Spleen (tissue), 7 donors: ENCODE measurements around the gene MTFMT.

ENCODE experiments used
- CTCF ChIP-seq, 11 experiments: fragments of 200-600 bp in 7 of 11; fragments of 450-650 bp in 4 of 11; sonication (generic) in 4 of 11; IDR thresholded peaks in 8 of 11; conservative IDR thresholded peaks in 3 of 11; 1 replicate in 7 of 11; 2 replicates in 4 of 11; pipeline versions ENCODE4 v1.4.0 to v1.8.0; 2016 to 2021; ENCODE audit warnings: antibody characterized with exemption in 11 of 11, inconsistent platforms in 4 of 11, mild to moderate bottlenecking in 1 of 11
- POLR2A ChIP-seq, 3 donors: fragments of 450-650 bp; IDR thresholded peaks; one replicate each; pipeline ENCODE4 v1.5.1; 2017; ENCODE audit warnings: antibody characterized with exemption in 3 of 3, mild to moderate bottlenecking in 1 of 3
- POLR2AphosphoS5 ChIP-seq, 3 donors: sonication (generic); formaldehyde crosslinking; IDR thresholded peaks; one replicate each; pipeline ENCODE4 v1.5.1; 2017; ENCODE audit warnings: antibody characterized with exemption in 3 of 3
- donor health status: DM: no; HTN: no; CAD: no; lungs with moderate emphysema.
- donor health status: DM: no; HTN: no; CAD: no.
- donor health status: DM: no; HTN: no; CAD: no.

- TF ChIP-seq CTCF (IDR thresholded peaks at IDR 0.05 in 8 of 11, conservative IDR thresholded peaks at IDR 0.05 in 3 of 11): no peak
- no peak for TF ChIP-seq POLR2A (IDR thresholded peaks at IDR 0.05)
- no peak for TF ChIP-seq POLR2AphosphoS5 (IDR thresholded peaks at IDR 0.05)
Measured at GRCh38 chr15:65037309-65037708, 7.9 kb upstream of the MTFMT start.
